Calu3 (cell line): Measurements from ENCODE around the gene LARGE1. TPM values are rescaled to one million over a fixed set of nuclear protein-coding genes. Genes with fewer than 3 reads are reported as not detected.

Experiments
- BruUV-seq: library from RNA; stranded (reverse); fragments of 400-500 nt; replicated peaks from 2 replicates; lab custom pipeline; 2021; lab: Mats Ljungman, UMichigan
- CTCF ChIA-PET: fragments of 300-600 bp; sonication (Branson Sonifier 250); formaldehyde crosslinking; loops from one replicate; lab custom pipeline; 2022; ENCODE audit warnings: antibody characterized with exemption; lab: Charles Lee
- DNase-seq: peaks from one replicate; pipeline ENCODE4 v3.0.0; 2022
- H3K27ac Mint-ChIP-seq: one replicate; pipeline ENCODE4 v1.8.0; 2022; ENCODE audit warnings: mixed read lengths; ENCODE audit not compliant: unreplicated experiment
- H3K27me3 Mint-ChIP-seq: one replicate; pipeline ENCODE4 v1.8.0; 2022; ENCODE audit warnings: mixed read lengths; ENCODE audit not compliant: unreplicated experiment
- H3K36me3 Mint-ChIP-seq: one replicate; pipeline ENCODE4 v1.8.0; 2022; ENCODE audit warnings: mild to moderate bottlenecking, moderate library complexity, mixed read lengths; ENCODE audit not compliant: insufficient read depth, unreplicated experiment
- H3K4me1 Mint-ChIP-seq: one replicate; pipeline ENCODE4 v1.8.0; 2022; ENCODE audit warnings: mild to moderate bottlenecking, low read depth, mixed read lengths; ENCODE audit not compliant: unreplicated experiment
- H3K4me3 Mint-ChIP-seq: one replicate; pipeline ENCODE4 v1.8.0; 2022; ENCODE audit warnings: mild to moderate bottlenecking, low read depth, moderate library complexity, mixed read lengths; ENCODE audit not compliant: unreplicated experiment
- H3K9me3 Mint-ChIP-seq: one replicate; pipeline ENCODE4 v1.8.0; 2022; ENCODE audit warnings: low read depth, mixed read lengths; ENCODE audit not compliant: unreplicated experiment
- CTCF ChIP-seq: fragments of 200-600 bp; IDR thresholded peaks from one replicate; pipeline ENCODE4 v1.8.0; 2022; ENCODE audit warnings: antibody characterized with exemption; ENCODE audit not compliant: unreplicated experiment
- intact Hi-C: fragments of 100-400 bp; cut with micrococcal nuclease; formaldehyde crosslinking; loops from one replicate; pipeline ENCODE4 v1.10.0; 2022; ENCODE audit not compliant: unreplicated experiment
- total RNA-seq: library from RNA; stranded (reverse); gene quantifications from 2 replicates; pipeline ENCODE4 v1.2.3, GENCODE V29; 2022

LARGE1 gene
- total RNA-seq, 1 experiment from 2014 or later = 11.6 TPM

GRCh38 chr22:33678523-33678922 lies 241.8 kb downstream of the LARGE1 start:
- no TSS peak for BruUV-seq
- Mint-ChIP-seq H3K4me1 (no peaks in the 10 kb centered on the region), H3K36me3 (no peaks in the 10 kb centered on the region), H3K27ac (no peak overlapping the region), H3K4me3 (no peak overlapping the region), H3K27me3 (no peaks in the 10 kb centered on the region), H3K9me3 (peaks cover 16% of the 10 kb centered on the region)
- intact Hi-C loops = no loop called here
- no peak for DNase-seq
- TF ChIP-seq CTCF = no peak
- CTCF ChIA-PET = no interaction called here

- TF ChIP-seq CTCF = no peak
- H3K36me3 Mint-ChIP-seq = peaks cover 4% of the 10 kb centered on the region
- CTCF ChIA-PET = no interaction called here
- peaks cover 16% of the 10 kb centered on the region for H3K9me3 Mint-ChIP-seq
- no peak overlapping the region for H3K27ac Mint-ChIP-seq
- H3K27me3 Mint-ChIP-seq = no peaks in the 10 kb centered on the region
- BruUV-seq = no TSS peak
- no peaks in the 10 kb centered on the region for H3K4me1 Mint-ChIP-seq
- no peak for DNase-seq
- intact Hi-C loops = no loop called here
- no peak overlapping the region for H3K4me3 Mint-ChIP-seq
Observed at GRCh38 chr22:33677536-33677935, 242.7 kb downstream of the LARGE1 start.

GRCh38 chr22:33674357-33674756 lies 245.9 kb downstream of the LARGE1 start:
- no peak for DNase-seq
- Mint-ChIP-seq H3K4me1 (no peaks in the 10 kb centered on the region), H3K27ac (no peak overlapping the region), H3K27me3 (no peaks in the 10 kb centered on the region), H3K36me3 (peaks cover 4% of the 10 kb centered on the region), H3K4me3 (no peak overlapping the region), H3K9me3 (peaks cover 13% of the 10 kb centered on the region)
- intact Hi-C loops = no loop called here
- no TSS peak for BruUV-seq
- no peak for TF ChIP-seq CTCF
- CTCF ChIA-PET = interaction anchor here (0.6 kb wide), 1 partner anchor 320 kb away, joined by 8 read pairs; no protein-coding TSS in a partner anchor

- TF ChIP-seq CTCF = no peak
- CTCF ChIA-PET = interaction anchor here (0.5 kb wide), 1 partner anchor 284 kb away, joined by 6 read pairs; no protein-coding TSS in a partner anchor
- H3K36me3 Mint-ChIP-seq = peaks cover 4% of the 10 kb centered on the region
- intact Hi-C loops = no loop called here
- no TSS peak for BruUV-seq
- no peaks in the 10 kb centered on the region for H3K4me1 Mint-ChIP-seq
- H3K4me3 Mint-ChIP-seq = no peak overlapping the region
- no peak overlapping the region for H3K27ac Mint-ChIP-seq
- H3K9me3 Mint-ChIP-seq = peaks cover 17% of the 10 kb centered on the region
- no peak for DNase-seq
- no peaks in the 10 kb centered on the region for H3K27me3 Mint-ChIP-seq
Observed at GRCh38 chr22:33669746-33670145, 250.5 kb downstream of the LARGE1 start.
